NB4 (cell line): ENCODE data around the gene HAAO.

Experiments
- CTCF ChIP-seq: IDR thresholded peaks from one replicate; pipeline ENCODE4 v1.5.1; 2012; ENCODE audit warnings: low read depth, low read length
- MYC ChIP-seq: IDR thresholded peaks from 2 replicates; pipeline ENCODE4 v1.6.1; 2011; ENCODE audit warnings: low read depth, low read length
- POLR2A ChIP-seq: IDR thresholded peaks from 2 replicates; pipeline ENCODE4 v1.6.1; 2011; ENCODE audit warnings: mild to moderate bottlenecking; ENCODE audit not compliant: insufficient read length; ENCODE audit errors: extremely low read depth

GRCh38 chr2:42752314-42752713 is 40.1 kb downstream of the HAAO start:
- TF ChIP-seq CTCF (no peak), POLR2A (no peak), MYC (no peak)
